AG04449 (cell line): ENCODE measurements around the gene ZNF592.
"Not testable (repeated sequence)": the region's sequence is repeated elsewhere in the genome, so short reads cannot be mapped to it uniquely, and the experiment has no call there.

Source experiments
- CTCF ChIA-PET: fragments of 350-600 bp; formaldehyde crosslinking; extraction: SDS; loops from one replicate; lab custom pipeline; 2021; ENCODE audit warnings: antibody characterized with exemption; lab: Yijun Ruan, JAX
- POLR2A ChIA-PET: fragments of 400-600, 350-600 bp; formaldehyde crosslinking; extraction: SDS; loops from one replicate; lab custom pipeline; 2020; ENCODE audit warnings: antibody characterized with exemption, inconsistent platforms; lab: Yijun Ruan, JAX
- DNase-seq: peaks from one replicate; pipeline ENCODE4 v3.0.0-alpha.2; 2010; ENCODE audit warnings: low read depth, low spot score
- H3K4me3 ChIP-seq: 2 replicates; pipeline ENCODE4 v1.5.1; 2011; ENCODE audit warnings: low read depth, mild to moderate bottlenecking, control low read depth, low read length
- TF ChIP-seq, protein P1 (sequence below): IDR thresholded peaks from one replicate; pipeline ENCODE4 v1.5.1; 2011; ENCODE audit warnings: mild to moderate bottlenecking, moderate library complexity, low read length, control low read depth, inconsistent platforms; ENCODE audit not compliant: insufficient read depth; ENCODE audit errors: missing control alignments

ZNF592 gene

DNA sequence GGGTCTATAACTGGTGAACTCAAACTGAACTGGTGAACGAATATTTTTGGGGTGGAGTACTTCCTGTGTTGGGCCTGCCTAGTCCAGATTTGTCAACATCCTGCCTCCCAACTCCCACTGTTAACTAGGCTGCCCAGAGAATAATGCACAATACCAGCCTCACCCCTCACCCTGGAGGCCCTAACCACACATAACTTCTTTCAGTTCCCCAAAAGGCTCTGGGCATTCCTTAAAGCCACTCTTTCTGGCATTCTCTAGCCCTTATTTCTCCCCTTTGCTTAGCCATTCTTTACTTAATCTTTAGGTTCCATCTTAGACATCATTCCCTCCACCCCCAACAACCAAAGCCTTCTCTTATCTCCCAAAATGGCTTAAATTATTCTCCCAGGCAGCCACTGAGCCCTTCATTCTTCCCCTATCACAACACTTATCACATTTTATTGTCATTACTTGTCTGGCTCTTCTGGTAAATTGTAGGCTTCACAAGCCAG is 23.3 kb upstream of the ZNF592 start:
- no peak for DNase-seq
- H3K4me3 ChIP-seq = no peak overlapping the region
- ChIA-PET CTCF (interaction anchor here (1.5 kb wide), 1 partner anchor 10 kb away, joined by 5 read pairs; no protein-coding TSS in a partner anchor), POLR2A (interaction anchor here (1.0 kb wide), 1 partner anchor 9 kb away, joined by 4 read pairs; the partner anchor contains the start of gene SEC11A)
- TF ChIP-seq, protein P1, sequence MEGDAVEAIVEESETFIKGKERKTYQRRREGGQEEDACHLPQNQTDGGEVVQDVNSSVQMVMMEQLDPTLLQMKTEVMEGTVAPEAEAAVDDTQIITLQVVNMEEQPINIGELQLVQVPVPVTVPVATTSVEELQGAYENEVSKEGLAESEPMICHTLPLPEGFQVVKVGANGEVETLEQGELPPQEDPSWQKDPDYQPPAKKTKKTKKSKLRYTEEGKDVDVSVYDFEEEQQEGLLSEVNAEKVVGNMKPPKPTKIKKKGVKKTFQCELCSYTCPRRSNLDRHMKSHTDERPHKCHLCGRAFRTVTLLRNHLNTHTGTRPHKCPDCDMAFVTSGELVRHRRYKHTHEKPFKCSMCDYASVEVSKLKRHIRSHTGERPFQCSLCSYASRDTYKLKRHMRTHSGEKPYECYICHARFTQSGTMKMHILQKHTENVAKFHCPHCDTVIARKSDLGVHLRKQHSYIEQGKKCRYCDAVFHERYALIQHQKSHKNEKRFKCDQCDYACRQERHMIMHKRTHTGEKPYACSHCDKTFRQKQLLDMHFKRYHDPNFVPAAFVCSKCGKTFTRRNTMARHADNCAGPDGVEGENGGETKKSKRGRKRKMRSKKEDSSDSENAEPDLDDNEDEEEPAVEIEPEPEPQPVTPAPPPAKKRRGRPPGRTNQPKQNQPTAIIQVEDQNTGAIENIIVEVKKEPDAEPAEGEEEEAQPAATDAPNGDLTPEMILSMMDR = no peak

- ChIA-PET POLR2A (no interaction called here), CTCF (interaction anchor here (1.6 kb wide), 1 partner anchor 201 kb away, joined by 4 read pairs; no protein-coding TSS in a partner anchor)
- no peak overlapping the region for H3K4me3 ChIP-seq
- TF ChIP-seq, protein P1 = no peak
- no peak for DNase-seq
Measured at GRCh38 chr15:84727429-84727828, 21.0 kb upstream of the ZNF592 start.

- TF ChIP-seq, protein P1 = no peak
- CTCF ChIA-PET = interaction anchor here (0.7 to 1.1 kb wide), 2 partner anchors 10 to 77 kb away, joined by 3 to 4 read pairs; no protein-coding TSS in a partner anchor
- no peak for DNase-seq
- H3K4me3 ChIP-seq = no peak overlapping the region
- POLR2A ChIA-PET = no interaction called here
Measured at GRCh38 chr15:84731774-84732173, 16.6 kb upstream of the ZNF592 start.

DNA sequence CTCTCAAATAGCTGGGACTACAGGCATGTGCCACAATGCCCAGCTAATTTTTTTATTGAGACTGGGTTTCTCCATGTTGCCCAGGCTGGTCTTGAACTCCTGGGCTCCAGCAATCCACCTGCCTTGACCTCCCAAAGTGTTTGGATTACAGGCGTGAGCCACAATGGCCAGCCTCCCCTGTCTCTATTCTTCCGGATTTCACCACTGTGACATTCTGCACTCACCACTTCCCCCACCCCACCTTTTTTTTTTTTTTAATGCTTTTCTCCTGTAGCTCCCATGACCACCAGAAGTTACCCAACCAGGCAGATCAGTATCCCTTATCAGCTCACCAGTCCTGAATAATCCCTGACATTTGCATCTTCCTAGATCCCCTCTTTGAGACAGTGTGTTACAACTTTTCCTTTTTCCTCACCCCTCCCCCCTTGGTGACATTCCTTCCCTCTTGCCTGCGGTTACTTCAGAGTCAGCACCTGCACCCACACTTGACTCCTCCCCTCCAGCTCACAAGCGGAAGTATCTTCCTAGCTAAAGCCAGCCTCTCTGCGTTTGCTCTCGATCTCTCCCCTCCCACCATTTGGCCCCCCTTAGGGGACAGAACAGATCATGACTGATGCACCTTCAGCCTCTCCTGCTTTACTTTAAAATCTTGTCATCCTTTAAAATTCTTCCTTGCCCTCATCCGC is 13.5 kb upstream of the ZNF592 start:
- H3K4me3 ChIP-seq = no peak overlapping the region; the same call in 1 of the 2 replicates
- no peak for DNase-seq
- TF ChIP-seq, protein P1 = no peak
- ChIA-PET POLR2A (interaction anchor here (0.6 to 1.5 kb wide), 3 partner anchors 17 to 97 kb away, joined by 3 to 10 read pairs (median 4); partner anchors contain the start of gene SEC11A), CTCF (interaction anchor here (0.8 to 1.3 kb wide), 3 partner anchors 9 to 193 kb away, joined by 3 to 5 read pairs (median 3); no protein-coding TSS in a partner anchor)

- CTCF ChIA-PET = interaction anchor here (1.0 to 1.3 kb wide), 4 partner anchors 9 to 19 kb away, joined by 3 to 7 read pairs (median 4); no protein-coding TSS in a partner anchor
- H3K4me3 ChIP-seq, DNase-seq: not testable (repeated sequence)
- POLR2A ChIA-PET = interaction anchor here (0.6 to 1.5 kb wide), 3 partner anchors 17 to 98 kb away, joined by 3 to 10 read pairs (median 4); partner anchors contain the start of gene SEC11A
Measured at GRCh38 chr15:84735480-84736061, 12.8 kb upstream of the ZNF592 start.

DNA sequence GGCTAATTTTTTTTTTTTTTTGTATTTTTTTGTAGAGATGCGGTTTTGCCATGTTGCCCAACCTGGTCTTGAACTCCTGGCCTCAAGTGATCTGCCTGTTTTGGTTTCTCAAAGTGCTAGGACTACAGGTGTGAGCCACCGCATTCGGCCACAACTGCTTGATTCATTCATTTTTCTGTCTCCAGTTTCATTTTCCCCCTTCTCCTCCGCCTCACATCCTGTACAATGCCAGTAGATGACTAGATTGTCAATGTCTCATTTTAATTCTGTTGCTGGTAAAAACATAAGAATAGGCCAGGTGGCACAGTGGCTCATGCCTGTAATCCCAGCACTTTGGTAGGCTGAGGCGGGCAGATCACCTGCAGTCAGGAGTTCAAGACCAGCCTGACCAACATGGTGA is 12.0 kb upstream of the ZNF592 start:
- no peak overlapping the region for H3K4me3 ChIP-seq
- DNase-seq = no peak
- TF ChIP-seq, protein P1 = no peak
- ChIA-PET POLR2A (no interaction called here), CTCF (interaction anchor here (1.0 to 1.1 kb wide), 3 partner anchors 8 to 20 kb away, joined by 4 to 7 read pairs (median 4); no protein-coding TSS in a partner anchor)
